Keratinocyte (primary cell): Measurements from ENCODE around the gene RNF152. TPM values are rescaled to one million over a fixed set of nuclear protein-coding genes. Genes with fewer than 3 reads are reported as not detected.

ENCODE experiments used
- DNase-seq: peaks from one replicate; pipeline ENCODE4 v3.0.0-alpha.2; 2011; ENCODE audit warnings: low read depth, missing footprints, low spot score
- FAIRE-seq: peaks from 2 replicates; lab custom pipeline; 2011; peaks lifted over from hg19 to GRCh38; lab: Jason Lieb, UNC
- H2AFZ ChIP-seq: 2 replicates; pipeline ENCODE4 v1.6.0; 2012; ENCODE audit warnings: low read length, control low read depth, inconsistent platforms; ENCODE audit not compliant: control insufficient read depth
- H3K27ac ChIP-seq: 2 replicates; pipeline ENCODE4 v1.5.1; 2011; ENCODE audit warnings: low read length; ENCODE audit not compliant: control insufficient read depth, insufficient read depth
- H3K27me3 ChIP-seq: 3 replicates; pipeline ENCODE4 v1.6.0; 2011; ENCODE audit warnings: low read length; ENCODE audit not compliant: control insufficient read depth, insufficient read depth; ENCODE audit errors: extremely low read depth
- H3K36me3 ChIP-seq, 2 experiments: 2 replicates in 1 of 2; 3 replicates in 1 of 2; pipeline ENCODE4 v1.5.1; 2011; ENCODE audit warnings: low read length in 2 of 2, mild to moderate bottlenecking in 1 of 2; ENCODE audit not compliant: control insufficient read depth in 2 of 2, insufficient read depth in 2 of 2; ENCODE audit errors: extremely low read depth in 1 of 2
- H3K4me1 ChIP-seq: 3 replicates; pipeline ENCODE4 v1.5.1; 2011; ENCODE audit warnings: low read length; ENCODE audit not compliant: control insufficient read depth, insufficient read depth; ENCODE audit errors: extremely low read depth
- H3K4me2 ChIP-seq: 3 replicates; pipeline ENCODE4 v1.6.0; 2011; ENCODE audit warnings: low read depth, low read length; ENCODE audit not compliant: control insufficient read depth, insufficient read depth; ENCODE audit errors: extremely low read depth
- H3K4me3 ChIP-seq, 3 experiments: fragments of 200-600 bp in 1 of 3; sonication (generic) in 1 of 3; 2 replicates in 2 of 3; 3 replicates in 1 of 3; pipeline ENCODE4 v1.5.1; 2011 to 2016; ENCODE audit warnings: low read length in 3 of 3, mild to moderate bottlenecking in 3 of 3, control low read depth in 2 of 3, inconsistent platforms in 1 of 3, low read depth in 1 of 3, mixed read lengths in 1 of 3, mixed run types in 1 of 3, moderate library complexity in 1 of 3; ENCODE audit not compliant: control insufficient read depth in 2 of 3, insufficient read depth in 2 of 3; ENCODE audit errors: extremely low read depth in 1 of 3
- H3K79me2 ChIP-seq: 2 replicates; pipeline ENCODE4 v1.6.0; 2012; ENCODE audit warnings: low read length; ENCODE audit not compliant: control insufficient read depth, insufficient read depth
- H3K9ac ChIP-seq: 3 replicates; pipeline ENCODE4 v1.6.0; 2011; ENCODE audit warnings: low read length; ENCODE audit not compliant: control insufficient read depth, insufficient read depth; ENCODE audit errors: extremely low read depth
- H3K9me1 ChIP-seq: 3 replicates; pipeline ENCODE4 v1.6.0; 2011; ENCODE audit warnings: low read length; ENCODE audit not compliant: control insufficient read depth, insufficient read depth; ENCODE audit errors: extremely low read depth
- H3K9me3 ChIP-seq: 2 replicates; pipeline ENCODE4 v1.5.1; 2012; ENCODE audit warnings: low read depth, low read length; ENCODE audit not compliant: control insufficient read depth
- H4K20me1 ChIP-seq: 3 replicates; pipeline ENCODE4 v1.6.0; 2011; ENCODE audit warnings: low read length; ENCODE audit not compliant: control insufficient read depth, insufficient read depth; ENCODE audit errors: extremely low read depth
- CTCF ChIP-seq, 3 experiments: IDR thresholded peaks in 1 of 3; conservative IDR thresholded peaks in 1 of 3; optimal IDR thresholded peaks in 1 of 3; 2 replicates in 2 of 3; 3 replicates in 1 of 3; pipeline versions ENCODE3 to v1.5.1; 2011; ENCODE audit warnings: low read length in 3 of 3, mild to moderate bottlenecking in 3 of 3, moderate library complexity in 2 of 3, control low read depth in 1 of 3, inconsistent platforms in 1 of 3; ENCODE audit not compliant: insufficient read depth in 2 of 3; ENCODE audit errors: extremely low read depth in 1 of 3
- EZH2 ChIP-seq: IDR thresholded peaks from one replicate; pipeline ENCODE4 v1.6.1; 2012; ENCODE audit warnings: inconsistent platforms, mild to moderate bottlenecking, low read length, moderate library complexity
- dilution Hi-C: fragments of 300-500 bp; cut with MboI; formaldehyde crosslinking; loops from one replicate; pipeline ENCODE4 v1.7.0; 2020; ENCODE audit warnings: low sequenced_read_pairs; ENCODE audit not compliant: extremely low pct_ligation_motif_present
- polyA plus RNA-seq, 5 experiments: library from polyadenylated mRNA; depleted of rRNA in 3 of 5; stranded (reverse) in 3 of 5; stranded (forward) in 1 of 5; unstranded in 1 of 5; fragments of >200 nt; gene quantifications; 1 replicate in 1 of 5; 2 replicates in 3 of 5; 3 replicates in 1 of 5; pipeline versions ENCODE4 v1.2.1 to v1.2.3, GENCODE V29; 2011 to 2012; ENCODE audit warnings: missing spikeins in 2 of 5, low read depth in 1 of 5, low replicate concordance in 1 of 5

The RNF152 gene
- polyA plus RNA-seq, 1 donor (not counting 4 experiments of a cell fraction or from before 2014, with no cell fraction given): 10.1 TPM

GRCh38 chr18:61898640-61899101 lies 5.9 kb upstream of the RNF152 start:
- FAIRE-seq: peak; percentile 76
- no peak overlapping the region for H2AFZ ChIP-seq
- no peaks in the 10 kb centered on the region for H3K9me3 ChIP-seq
- no peak for DNase-seq
- H3K27ac ChIP-seq: no peak overlapping the region
- dilution Hi-C loops: no loop called here
- no peaks in the 10 kb centered on the region for H3K27me3 ChIP-seq
- H3K4me3 ChIP-seq: no peak overlapping the region
- peaks cover 1% of the 10 kb centered on the region for H3K79me2 ChIP-seq
- H4K20me1 ChIP-seq: no peaks in the 10 kb centered on the region
- no peaks in the 10 kb centered on the region for H3K9me1 ChIP-seq
- H3K9ac ChIP-seq: no peak overlapping the region
- TF ChIP-seq CTCF (optimal IDR thresholded peaks at IDR 0.05 in 1 of 3, IDR thresholded peaks at IDR 0.05 in 1 of 3, conservative IDR thresholded peaks at IDR 0.05 in 1 of 3; ENCODE audit: extremely low read depth in 1 of 3, insufficient read depth in 2 of 3, low read length in 3 of 3) (no peak), EZH2 (no peak)
- no peaks in the 10 kb centered on the region for H3K36me3 ChIP-seq
- peaks cover 28% of the 10 kb centered on the region for H3K4me1 ChIP-seq
- peak overlapping the region; percentile 8 for H3K4me2 ChIP-seq

GRCh38 chr18:61896757-61897156 lies 4.0 kb upstream of the RNF152 start:
- Histone ChIP-seq H3K79me2 (peaks cover 11% of the 10 kb centered on the region), H3K4me3 (peak overlapping the region in 1 of 3 experiments; percentile 36), H3K9ac (peak overlapping the region; percentile 20), H2AFZ (peak overlapping the region; percentile 56), H3K27ac (peak overlapping the region; percentile 60), H3K36me3 (peaks cover 0 to 1% of the 10 kb centered on the region in 2 experiments), H3K9me1 (peaks cover 2% of the 10 kb centered on the region), H4K20me1 (peaks cover 3% of the 10 kb centered on the region), H3K4me2 (peak overlapping the region; percentile 74), H3K27me3 (no peaks in the 10 kb centered on the region), H3K9me3 (no peaks in the 10 kb centered on the region), H3K4me1 (peaks cover 40% of the 10 kb centered on the region)
- TF ChIP-seq CTCF (optimal IDR thresholded peaks at IDR 0.05 in 1 of 3, IDR thresholded peaks at IDR 0.05 in 1 of 3, conservative IDR thresholded peaks at IDR 0.05 in 1 of 3; ENCODE audit: extremely low read depth in 1 of 3, insufficient read depth in 2 of 3, low read length in 3 of 3) (no peak), EZH2 (no peak)
- dilution Hi-C loops: no loop called here
- DNase-seq: peak; percentile 75
- FAIRE-seq: peak; percentile 100
